Superior temporal gyrus (tissue), 1 donor: Measurements from ENCODE around the gene ZNF593OS.

Source experiments
- DNase-seq: peaks from one replicate; pipeline ENCODE4 v3.0.0-alpha.2; 2016; ENCODE audit errors: extremely low spot score

The ZNF593OS gene

DNA sequence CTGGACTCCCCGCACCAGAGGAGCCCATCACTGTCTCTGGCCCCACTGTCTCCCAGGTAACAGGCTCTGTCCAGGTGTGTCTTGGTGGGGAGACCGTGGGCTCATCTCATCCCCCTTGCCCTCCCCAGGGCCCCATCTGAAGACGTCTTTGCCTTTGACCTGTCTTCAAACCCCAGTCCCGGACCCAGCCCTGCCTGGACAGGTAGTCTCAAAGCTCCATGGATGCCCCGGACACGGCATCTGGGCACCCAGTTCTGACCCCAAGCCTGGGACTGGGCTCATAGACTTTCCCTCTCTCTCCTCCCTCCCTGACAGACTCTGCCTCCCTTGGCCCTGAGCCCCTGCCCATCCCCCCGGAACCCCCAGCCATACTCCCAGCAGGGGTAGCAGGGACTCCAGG lies 12.5 kb upstream of the ZNF593OS start:
- DNase-seq, result no peak

DNA sequence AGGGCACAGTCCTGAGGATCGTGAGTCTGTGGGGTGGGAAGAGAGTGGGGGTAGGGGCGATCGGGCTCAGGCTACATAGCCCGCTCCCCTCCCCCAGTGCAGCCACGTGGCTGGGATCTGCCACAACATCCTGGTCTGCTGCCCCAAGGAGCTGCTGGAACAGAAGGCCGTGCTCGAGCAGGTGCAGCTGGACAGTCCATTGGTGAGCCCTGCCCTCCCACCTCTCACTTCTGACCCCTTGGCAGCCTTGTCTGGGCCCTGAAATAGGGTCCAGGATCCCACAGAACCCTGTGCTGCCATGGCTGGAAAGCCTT lies 10.7 kb upstream of the ZNF593OS start:
- DNase-seq, result no peak

DNA sequence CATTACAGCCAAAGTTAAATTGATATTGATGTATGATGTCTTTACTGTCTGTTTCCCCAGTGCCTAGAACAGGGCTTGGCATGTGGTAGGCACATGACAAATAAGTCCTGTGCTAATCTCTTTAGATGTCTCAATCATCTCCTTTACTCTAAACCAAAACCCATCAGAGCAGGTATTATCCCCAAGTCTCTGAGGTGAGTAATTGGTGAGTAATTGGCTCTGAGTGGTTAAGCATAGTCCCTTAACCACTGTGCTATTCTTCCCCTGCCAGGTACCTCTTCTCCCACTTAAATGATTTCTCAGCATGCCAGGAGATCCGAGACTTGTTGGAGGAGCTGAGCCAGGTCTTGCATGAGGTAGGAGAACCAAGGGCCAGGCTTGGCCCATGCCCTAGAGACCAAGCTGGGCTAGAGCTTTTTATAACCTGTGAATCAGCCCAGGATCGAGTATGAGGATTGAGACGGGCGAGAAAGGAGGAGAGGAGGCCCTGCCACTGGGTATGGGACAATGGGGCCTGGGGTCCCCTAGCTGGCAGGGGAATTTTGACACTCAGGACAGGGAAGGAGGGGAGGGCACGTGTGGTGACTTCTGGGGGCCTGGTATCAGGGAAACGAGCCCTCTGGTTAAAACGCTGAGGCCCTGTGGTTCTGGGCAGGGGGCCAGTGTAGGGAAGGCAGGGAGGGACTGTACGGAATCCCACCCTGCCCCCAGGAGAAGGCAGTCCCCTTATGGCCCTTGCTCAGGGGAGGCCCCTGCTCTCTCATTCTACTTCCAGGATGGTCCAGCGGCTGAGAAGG lies 10.2 kb upstream of the ZNF593OS start:
- DNase-seq, result no peak

DNA sequence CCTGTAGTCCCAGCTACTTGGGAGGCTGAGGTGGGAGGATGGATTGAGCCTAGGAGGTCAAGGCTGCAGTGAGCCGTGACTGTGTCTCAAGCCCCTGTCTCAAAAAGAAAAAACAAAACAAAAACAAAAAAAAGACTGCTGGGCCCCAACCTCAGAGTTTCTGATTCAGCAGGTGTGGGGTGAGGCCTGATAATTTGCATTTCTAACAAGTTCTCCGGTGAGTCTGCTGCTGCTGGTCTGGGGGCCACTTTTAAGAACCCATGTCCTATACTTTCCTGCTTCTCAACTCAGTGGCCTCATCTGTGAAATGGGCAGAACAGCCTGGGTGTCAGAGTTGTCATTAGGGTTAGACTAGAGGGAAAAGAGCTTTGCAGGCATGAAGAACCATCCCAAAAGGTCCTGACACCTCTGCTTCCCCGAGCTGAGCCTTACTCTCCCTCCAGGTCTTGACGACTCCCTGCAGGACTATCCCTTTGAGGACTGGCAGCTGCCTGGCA lies 8.4 kb upstream of the ZNF593OS start:
- no peak for DNase-seq

DNA sequence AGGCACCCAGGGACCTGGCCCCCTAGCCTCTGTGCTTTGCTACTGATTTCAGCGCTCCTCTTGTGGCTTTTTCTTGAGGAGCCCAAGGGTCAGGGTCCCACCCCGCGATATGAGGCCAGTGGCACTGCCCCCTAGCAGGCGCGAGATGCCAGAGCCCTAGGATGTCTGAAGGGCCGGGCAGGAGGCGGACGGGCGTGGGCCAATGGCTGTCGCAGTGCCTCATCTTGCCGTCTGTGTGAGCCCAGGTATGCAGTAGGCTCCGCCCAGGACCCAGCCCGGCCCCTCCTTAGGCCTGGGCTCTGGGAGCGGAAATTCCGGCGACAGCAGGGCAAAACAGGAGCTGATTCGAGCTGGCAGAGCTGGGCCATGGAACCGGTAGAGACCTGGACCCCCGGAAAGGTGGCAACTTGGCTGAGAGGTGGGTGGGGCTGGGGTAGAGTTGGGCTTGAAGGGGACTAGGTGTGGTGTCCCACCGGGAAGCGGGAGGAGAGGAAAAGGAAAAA lies 5.6 kb upstream of the ZNF593OS start, which contains the start of gene CNKSR1:
CNKSR1 (plus strand) TSS at position 310 of the 503 bp plus-strand sequence; CDS start at position 367, 57 bp downstream.
- no peak for DNase-seq

DNA sequence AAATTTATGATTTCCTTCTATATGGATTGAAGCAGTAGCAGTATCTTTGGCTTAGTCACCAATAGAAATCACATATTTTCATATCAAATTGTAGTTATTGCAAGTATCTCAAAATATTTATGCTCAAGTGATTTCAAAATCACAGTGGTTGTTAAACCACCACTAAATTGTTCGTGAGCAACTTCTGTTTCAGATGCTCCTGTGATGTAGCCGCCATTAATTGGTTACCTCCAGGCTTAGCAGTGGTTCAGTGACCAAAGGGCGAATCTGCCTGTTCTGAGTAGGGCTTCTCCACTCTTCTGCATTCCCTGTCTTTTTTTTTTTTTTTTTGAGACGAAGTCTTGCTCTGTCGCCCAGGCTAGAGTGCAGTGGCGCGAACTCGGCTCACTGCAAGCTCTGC lies 3.7 kb upstream of the ZNF593OS start:
- DNase-seq, result no peak

DNA sequence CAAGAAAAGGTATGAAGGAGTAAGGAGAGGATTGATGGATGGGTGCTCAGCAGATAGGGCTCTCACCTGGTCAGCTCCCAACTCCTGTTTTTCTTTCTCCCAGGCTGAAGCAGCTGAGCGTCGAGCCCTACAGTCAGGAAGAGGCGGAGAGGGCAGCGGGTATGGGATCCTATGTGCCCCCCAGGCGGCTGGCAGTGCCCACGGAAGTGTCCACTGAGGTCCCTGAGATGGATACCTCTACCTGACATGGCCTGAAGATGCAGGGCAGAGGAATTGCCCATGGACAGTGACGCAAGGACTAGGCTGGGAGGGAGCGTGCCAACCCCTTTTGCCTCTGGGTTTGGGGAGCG lies 1.2 kb downstream of the ZNF593OS start:
- no peak for DNase-seq

DNA sequence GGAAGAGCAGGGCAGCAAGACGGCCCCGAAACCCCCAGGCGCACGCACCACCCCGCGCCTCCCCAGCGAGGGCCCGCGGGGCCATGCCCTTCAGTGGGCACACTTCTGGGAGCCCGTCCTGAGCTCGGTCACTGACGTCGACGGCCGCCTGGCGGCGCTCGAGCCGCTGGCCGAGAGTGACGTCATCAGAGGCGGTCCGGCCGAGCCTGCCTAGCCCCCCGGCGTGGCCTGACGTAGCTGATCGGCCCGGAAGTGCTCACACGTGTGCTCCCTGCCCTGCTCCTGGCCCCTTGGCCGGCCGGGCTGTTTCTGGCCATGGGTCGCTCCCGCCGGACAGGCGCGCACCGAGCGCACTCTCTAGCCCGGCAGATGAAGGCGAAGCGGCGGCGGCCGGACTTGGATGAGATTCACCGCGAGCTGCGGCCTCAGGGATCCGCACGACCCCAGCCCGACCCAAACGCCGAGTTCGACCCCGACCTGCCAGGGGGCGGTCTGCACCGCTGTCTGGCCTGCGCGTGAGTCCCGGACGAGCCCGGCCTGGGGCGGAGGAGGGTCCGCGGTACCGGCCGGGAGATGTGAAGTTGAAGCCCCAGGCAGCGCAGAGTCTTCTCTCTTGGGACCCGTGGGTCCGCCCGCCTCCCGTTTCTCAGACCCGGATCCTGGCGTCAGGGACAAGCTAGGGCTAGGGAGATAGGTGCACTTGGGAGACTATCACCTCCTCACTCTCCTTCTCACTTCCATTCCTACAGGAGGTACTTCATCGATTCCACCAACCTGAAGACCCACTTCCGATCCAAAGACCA lies 1.8 kb downstream of the ZNF593OS start, which contains the start of gene ZNF593:
ZNF593 (plus strand) TSS at position 240 of the 803 bp plus-strand sequence; CDS start at position 316, 76 bp downstream.
- peak; percentile 90 for DNase-seq

DNA sequence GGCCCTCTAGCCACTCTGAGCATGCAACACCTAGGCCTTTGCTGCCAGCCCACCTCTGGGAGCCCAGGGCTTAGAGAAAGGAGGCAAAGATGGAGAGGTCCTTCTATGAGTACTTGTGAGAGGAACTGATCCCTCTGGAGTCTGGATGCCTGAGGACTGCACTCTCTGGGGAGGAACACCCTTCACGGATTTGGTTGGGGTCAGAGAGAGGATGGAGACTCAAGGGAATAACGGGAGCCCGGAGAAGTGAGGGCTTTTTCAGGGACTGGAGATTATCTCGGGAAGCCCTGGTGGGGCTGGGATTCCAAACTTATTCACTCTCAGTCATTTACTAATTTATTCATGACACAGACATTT lies 2.5 kb downstream of the ZNF593OS start:
- no peak for DNase-seq

DNA sequence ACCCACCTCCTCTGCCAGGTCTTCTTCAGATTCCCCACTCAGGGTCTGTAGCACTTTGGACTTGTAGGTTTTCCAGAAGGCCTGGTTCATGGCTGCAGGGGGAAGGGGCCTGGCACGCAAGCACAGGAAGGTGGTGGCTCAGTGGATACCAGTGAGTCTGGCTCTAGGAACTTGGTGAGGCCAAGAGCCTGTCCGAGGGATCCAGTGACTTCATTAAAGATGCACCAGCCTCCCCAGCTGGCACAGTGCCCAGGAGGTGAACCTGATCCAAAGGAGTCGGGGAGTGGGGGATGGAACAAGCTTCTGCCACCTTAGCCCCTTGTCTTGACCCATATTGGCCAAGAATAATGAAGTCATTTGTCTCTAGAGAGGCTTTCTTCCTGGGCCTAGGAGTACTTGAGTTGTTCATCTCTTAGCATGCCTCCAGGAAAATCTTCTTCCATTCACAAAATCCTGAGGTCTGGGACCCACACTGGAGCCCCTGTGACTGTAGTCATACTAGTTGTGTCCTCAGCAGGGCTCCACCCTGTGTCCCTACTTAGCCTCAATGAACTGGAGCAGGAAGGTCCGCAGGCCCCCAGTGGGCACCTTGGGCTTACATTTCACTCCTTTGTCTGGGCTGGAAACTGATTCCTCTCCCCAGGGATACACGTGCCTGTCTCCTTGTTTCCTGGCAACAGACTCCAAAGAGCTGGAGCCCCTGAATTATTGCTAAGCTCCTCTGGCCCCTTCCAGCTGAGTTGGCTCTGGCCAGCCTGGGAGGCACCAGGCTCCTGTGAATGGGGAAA lies 3.0 kb downstream of the ZNF593OS start, which contains the start of gene C1orf232:
C1orf232 (minus strand) TSS at position 554 of the 788 bp plus-strand sequence; CDS start at position 90, 464 bp downstream.
- no peak for DNase-seq

DNA sequence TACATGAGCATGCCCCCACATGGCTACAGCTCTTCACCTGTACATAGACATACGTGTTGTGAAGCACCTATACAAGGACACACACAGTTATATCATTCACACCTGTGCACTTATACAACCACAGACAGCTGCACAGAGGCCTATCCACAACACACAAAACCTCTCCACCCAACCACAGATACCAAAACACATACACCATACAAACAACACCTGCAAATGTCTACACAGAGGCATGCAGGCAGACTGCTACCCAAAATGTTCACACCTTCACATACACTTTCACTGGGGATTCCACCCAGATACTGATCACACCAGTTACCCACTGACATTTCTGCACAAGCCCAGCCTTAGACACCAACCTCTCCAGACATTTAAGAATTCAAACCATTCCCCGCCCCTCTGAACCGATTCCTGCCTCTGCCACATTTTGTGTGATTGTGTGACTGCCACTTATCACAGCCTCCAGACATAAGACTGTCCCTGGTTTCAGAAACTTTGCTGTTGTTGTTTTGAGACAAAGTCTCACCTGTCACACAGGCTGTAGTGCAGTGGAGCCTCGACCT lies 4.8 kb downstream of the ZNF593OS start:
- no peak for DNase-seq

DNA sequence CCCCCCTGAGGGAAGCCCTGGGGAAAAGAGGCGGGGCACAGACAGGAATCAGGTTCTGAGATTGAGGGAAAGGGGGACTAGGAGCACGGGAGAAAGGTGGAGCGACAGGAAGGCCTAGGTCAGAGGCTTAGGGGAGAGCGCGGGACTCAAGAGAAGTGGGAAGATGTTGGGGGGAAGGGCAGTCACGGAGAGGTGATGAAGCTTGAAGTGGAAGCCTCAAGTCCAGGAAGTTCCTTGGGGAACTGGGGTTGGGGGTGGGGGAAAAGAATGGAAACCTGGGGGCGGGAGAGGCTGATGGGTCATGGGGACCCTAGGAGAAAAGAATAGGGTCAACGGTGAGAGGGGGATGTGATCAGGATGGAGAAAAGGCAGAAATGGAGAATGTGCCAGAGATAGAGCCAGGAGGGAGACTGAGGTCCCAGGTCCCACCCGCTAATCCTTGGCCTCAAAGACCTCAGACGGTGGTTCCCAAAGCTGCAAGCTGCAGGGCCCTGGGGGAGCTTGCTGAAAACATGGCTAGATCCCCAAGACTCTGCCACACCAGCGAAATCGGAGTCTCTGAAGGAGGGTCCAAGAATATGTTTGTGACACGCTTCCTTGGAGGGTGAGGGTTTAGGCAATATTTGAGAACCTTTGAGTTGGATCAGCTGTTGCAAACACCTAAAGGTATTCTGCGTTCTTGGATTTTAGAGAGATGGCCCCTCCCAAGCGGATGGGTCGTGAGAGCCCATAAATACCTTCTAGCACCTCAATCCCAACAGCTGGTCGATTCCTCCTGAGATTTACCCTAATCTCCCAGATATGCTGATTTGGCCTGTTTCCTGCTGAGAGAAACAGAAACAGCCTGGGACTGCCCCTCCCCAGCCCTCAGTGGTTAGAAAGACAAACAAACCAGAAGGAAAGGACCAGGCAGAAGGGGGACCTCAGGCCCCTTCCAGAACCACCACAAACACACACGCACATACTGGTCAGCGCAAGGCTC lies 6.5 kb downstream of the ZNF593OS start:
- no peak for DNase-seq

DNA sequence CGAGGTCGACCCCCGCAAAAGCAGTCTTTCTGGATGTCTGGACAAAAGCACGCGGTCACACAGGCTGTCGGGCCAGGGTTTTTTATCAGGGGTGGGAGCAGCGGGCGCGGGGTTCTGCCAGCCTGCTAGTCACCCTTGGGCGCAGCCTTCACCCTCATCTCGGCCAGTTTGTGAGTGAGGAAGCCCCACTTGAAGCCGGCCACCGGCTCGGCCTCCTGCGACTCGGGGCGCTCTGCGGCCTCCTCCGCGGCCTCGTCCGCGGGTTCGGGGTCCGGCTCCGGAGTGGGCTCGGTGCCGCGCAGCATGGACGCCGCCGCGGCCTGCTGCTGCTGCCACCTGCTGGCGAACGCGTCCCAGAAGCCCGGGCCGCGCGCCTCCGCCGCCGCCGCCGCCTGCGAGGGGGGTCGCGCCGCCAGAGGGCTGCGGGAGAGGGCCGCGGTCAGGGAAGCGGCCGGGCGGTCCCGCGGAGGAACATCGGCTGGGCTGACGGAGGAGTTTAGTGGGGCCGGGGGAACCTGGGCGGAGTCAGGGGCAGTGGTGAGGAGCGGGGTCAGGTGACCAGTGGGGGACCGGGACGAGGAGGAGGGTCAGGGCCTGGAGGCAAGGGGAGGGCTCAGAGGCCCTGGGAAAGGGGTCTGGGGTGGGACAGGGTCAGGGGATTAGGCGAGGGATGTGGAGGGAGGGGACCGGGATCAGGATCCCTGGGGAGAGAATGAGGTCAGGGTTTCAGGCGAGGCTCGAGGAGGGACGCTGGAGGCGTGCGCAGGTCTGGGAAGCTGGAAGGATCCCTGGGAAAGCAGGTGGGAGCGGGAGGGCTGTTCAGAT lies 7.4 kb downstream of the ZNF593OS start:
- no peak for DNase-seq

DNA sequence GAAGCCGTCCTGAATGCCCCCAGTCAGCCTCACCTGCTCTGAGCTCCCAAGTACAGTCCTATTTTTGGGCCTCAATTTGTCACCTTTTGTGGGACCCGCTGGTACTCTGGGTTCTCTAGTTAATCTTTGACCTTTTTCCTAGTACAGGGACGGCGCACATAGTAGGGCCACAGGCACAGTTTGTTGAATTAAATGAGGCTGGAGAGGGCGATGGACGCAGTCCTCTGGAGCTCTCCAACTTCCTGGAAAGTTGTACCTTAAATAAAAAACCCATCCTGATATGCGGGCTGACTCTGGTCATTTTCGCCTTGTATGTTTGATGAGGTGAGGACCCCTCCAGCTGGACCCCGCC lies 8.0 kb downstream of the ZNF593OS start:
- DNase-seq, result no peak

DNA sequence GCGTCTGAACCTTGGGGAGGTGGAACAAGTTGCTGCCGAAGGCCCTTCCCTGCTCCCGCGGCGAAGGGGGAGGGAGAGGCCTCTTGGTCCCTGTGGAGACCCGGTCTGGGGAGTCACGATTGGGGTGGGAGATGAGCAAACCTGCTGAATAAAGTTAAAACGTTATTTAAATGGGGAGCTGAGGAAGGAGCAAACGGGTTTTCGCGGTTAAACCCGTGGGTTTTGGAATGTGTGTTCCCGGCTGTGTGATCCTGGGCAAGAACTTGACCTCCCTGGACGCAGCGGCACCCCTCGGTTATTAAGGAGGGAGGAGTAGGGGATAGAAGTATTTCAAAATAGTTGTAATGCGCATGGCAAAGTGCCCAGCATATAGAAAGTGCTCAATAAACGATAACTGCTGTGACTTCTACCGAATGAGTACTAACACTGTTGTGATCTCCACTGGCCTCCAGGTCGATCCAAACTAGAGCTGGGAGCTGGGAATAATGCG lies 9.4 kb downstream of the ZNF593OS start:
- DNase-seq, result no peak

DNA sequence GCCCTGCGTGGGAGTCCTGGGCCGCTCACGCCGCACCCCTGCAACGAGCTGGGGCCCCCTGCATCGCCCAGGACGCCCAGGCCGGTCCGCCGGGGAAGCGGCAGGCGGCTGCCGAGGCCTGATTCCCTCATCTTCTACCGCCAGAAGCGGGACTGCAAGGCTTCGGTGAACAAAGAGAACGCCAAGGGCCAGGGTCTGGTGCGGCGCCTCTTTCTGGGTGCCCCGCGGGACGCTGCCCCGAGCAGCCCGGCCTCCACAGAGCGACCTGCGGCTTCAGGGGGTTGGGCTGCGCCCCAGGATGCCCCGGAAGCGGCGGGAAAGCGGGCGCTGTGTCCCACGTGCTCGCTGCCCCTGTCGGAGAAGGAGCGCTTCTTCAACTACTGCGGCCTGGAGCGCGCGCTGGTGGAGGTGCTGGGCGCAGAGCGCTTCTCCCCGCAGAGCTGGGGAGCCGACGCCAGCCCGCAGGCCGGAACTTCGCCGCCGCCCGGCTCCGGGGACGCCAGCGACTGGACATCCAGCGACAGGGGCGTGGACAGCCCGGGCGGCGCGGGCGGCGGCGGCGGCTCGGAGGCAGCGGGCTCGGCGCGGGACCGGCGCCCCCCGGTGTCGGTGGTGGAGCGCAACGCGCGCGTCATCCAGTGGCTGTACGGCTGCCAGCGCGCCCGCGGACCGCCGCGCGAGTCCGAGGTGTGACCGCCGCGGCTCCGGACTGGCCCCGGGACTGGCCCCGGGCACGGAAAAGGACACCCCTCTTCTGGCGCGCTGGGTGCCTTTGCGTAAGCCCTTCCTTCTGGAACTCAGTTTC lies 10.0 kb downstream of the ZNF593OS start:
- peak; percentile 44 for DNase-seq

DNA sequence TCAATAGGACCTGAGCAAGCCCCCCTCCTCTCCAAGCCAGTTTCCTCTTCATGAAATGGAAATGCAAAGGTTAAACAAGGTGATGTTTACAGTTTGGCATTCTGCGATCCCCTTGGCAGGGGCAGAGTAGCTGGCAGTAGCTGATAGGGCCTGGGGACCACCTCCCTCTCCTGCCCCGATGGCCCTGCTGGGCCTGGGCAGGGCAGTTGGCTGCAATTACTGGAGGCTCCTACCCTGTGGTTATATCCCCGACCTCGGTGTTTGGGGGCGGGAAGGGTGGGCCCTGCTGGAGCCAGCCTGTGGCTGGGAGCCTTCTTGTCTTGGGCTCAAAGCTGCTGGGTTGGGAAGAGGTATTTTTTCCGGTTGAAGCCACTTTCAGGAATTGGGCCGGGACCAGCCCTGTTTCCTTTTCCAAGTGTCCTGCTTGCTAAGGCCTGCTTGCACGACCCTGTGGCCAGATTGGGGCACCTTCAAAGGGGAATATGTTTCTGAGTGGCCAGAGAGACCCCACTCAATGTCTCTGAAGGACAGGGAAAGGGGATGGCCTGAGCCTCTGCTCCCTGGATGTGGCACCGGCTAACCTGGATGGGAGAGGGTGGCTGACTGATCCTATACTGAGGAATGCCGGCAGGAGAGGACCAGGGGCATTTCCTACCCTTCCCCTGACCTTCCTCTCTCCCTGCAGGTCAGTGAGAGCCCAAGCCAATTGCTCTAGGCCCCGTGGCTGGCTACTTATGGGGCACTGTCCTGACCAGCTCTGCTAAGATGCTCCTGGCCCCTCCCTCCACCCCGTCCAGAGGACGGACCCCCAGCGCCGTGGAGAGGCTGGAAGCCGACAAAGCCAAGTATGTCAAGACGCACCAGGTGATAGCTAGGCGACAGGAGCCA lies 10.9 kb downstream of the ZNF593OS start:
- no peak for DNase-seq

DNA sequence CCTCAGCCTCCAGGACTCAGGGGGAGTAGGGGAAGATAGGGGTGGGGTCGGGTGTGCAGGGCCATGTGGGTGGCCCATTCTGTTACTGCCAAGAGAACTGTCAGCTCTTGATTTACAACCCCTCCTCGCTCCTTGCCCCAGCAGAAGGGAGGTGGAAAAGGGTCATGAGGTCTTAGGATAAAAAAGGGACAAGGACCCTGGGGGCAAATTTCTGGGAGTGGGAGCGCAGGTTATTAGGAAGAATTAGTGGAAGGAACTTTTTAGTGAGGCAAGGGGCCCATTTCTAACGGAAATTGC lies 11.9 kb downstream of the ZNF593OS start:
- no peak for DNase-seq
